ENCODE results near the gene LRP2. TPM values are rescaled to one million over a fixed set of nuclear protein-coding genes. Genes with fewer than 3 reads are reported as not detected.
A peak's percentile ranks its signal among the peaks of the same experiment; 100 is the strongest.
"Not testable (repeated sequence)": the region's sequence is repeated elsewhere in the genome, so short reads cannot be mapped to it uniquely, and the experiment has no call there.

Gene LRP2
- polyA plus RNA-seq, 12 donors: 0.04 to 1.00 (median 0.28) TPM; not detected in 2

- DNase-seq: no peak
These were observed 187.2 kb downstream of the LRP2 start for GRCh38 chr2:169175112-169175511.

GRCh38 chr2:169173876-169174275 is 188.5 kb downstream of the LRP2 start:
- no peak for DNase-seq

GRCh38 chr2:169172914-169173313 is 189.4 kb downstream of the LRP2 start:
- no peak for DNase-seq

- DNase-seq: no peak
These were observed 190.1 kb downstream of the LRP2 start for GRCh38 chr2:169172151-169172735.

GRCh38 chr2:169165791-169166190 is 196.5 kb downstream of the LRP2 start:
- DNase-seq: no peak

GRCh38 chr2:169164311-169164710 is 198.0 kb downstream of the LRP2 start:
- DNase-seq: no peak

GRCh38 chr2:169162613-169163012 is 199.7 kb downstream of the LRP2 start:
- no peak for DNase-seq

GRCh38 chr2:169160926-169161481 is 201.3 kb downstream of the LRP2 start:
- DNase-seq: no peak

GRCh38 chr2:169159686-169160085 is 202.6 kb downstream of the LRP2 start:
- DNase-seq: no peak

GRCh38 chr2:169158874-169159273 is 203.5 kb downstream of the LRP2 start:
- DNase-seq: no peak

GRCh38 chr2:169146220-169146619 is 216.1 kb downstream of the LRP2 start:
- DNase-seq: no peak

GRCh38 chr2:169143998-169144397 is 218.3 kb downstream of the LRP2 start:
- DNase-seq: no peak

GRCh38 chr2:169141713-169142352 is 220.5 kb downstream of the LRP2 start:
- DNase-seq: peak; percentile 17

- DNase-seq: no peak
These were observed 222.2 kb downstream of the LRP2 start for GRCh38 chr2:169139993-169140767.

GRCh38 chr2:169139145-169139544 is 223.2 kb downstream of the LRP2 start:
- DNase-seq: no peak

- no peak for DNase-seq
These were observed 224.4 kb downstream of the LRP2 start for GRCh38 chr2:169137924-169138323.

GRCh38 chr2:169136885-169137534 is 225.3 kb downstream of the LRP2 start:
- DNase-seq: no peak

- DNase-seq: not testable (repeated sequence)
These were observed 225.9 kb downstream of the LRP2 start for GRCh38 chr2:169136428-169136827.

- DNase-seq: not testable (repeated sequence)
These were observed 228.1 kb downstream of the LRP2 start for GRCh38 chr2:169134272-169134671.

- peak; percentile 43 for DNase-seq
These were observed 230.5 kb downstream of the LRP2 start for GRCh38 chr2:169131587-169132512.

- DNase-seq: no peak
These were observed 232.6 kb downstream of the LRP2 start for GRCh38 chr2:169129703-169130243.

All from muscle of arm (tissue), 12 donors.